Mesothelial cell of epicardium (in vitro differentiated cells): ENCODE measurements around the gene PPP1R12C. TPM values are rescaled to one million over a fixed set of nuclear protein-coding genes. Genes with fewer than 3 reads are reported as not detected.

Source experiments
- DNase-seq, 2 experiments: peaks; one replicate each; pipeline ENCODE4 v3.0.0; 2021; ENCODE audit warnings: low spot score in 2 of 2; ENCODE audit not compliant: unreplicated experiment in 2 of 2
- H3K27ac Mint-ChIP-seq: 2 replicates; pipeline ENCODE4 v1.8.0; 2021; ENCODE audit warnings: mixed read lengths
- H3K27me3 Mint-ChIP-seq: 2 replicates; pipeline ENCODE4 v1.8.0; 2021; ENCODE audit warnings: low read depth, mixed read lengths
- H3K36me3 Mint-ChIP-seq: 2 replicates; pipeline ENCODE4 v1.8.0; 2021; ENCODE audit warnings: mixed read lengths
- H3K4me1 Mint-ChIP-seq: 2 replicates; pipeline ENCODE4 v1.8.0; 2021; ENCODE audit warnings: mixed read lengths
- H3K4me3 Mint-ChIP-seq: 2 replicates; pipeline ENCODE4 v1.8.0; 2021; ENCODE audit warnings: mild to moderate bottlenecking, moderate library complexity, mixed read lengths
- H3K9me3 Mint-ChIP-seq: 2 replicates; pipeline ENCODE4 v1.8.0; 2021; ENCODE audit warnings: mixed read lengths
- CTCF ChIP-seq: fragments of 200-600 bp; sonication (generic); IDR thresholded peaks from one replicate; pipeline ENCODE4 v1.5.0; 2021; ENCODE audit warnings: antibody characterized with exemption; ENCODE audit not compliant: unreplicated experiment
- microRNA-seq: library from miRNA; unstranded; fragments of <30 nt; microRNA quantifications from one replicate; pipeline ENCODE4 v1.2.0, GENCODE V29; 2021; ENCODE audit warnings: inconsistent platforms, mixed read lengths
- total RNA-seq: library from RNA; stranded (reverse); gene quantifications from 3 replicates; pipeline ENCODE4 v1.2.1, GENCODE V29; 2021

The PPP1R12C gene
- total RNA-seq, 1 donor from 2014 or later = 111 TPM

- H3K27ac Mint-ChIP-seq = peak overlapping the region; percentile 75
- peaks cover 22% of the 10 kb centered on the region for H3K36me3 Mint-ChIP-seq
- H3K4me1 Mint-ChIP-seq = peaks cover 2% of the 10 kb centered on the region
- no peaks in the 10 kb centered on the region for H3K27me3 Mint-ChIP-seq
- no peak overlapping the region for H3K4me3 Mint-ChIP-seq
- DNase-seq = no peak
- H3K9me3 Mint-ChIP-seq = no peaks in the 10 kb centered on the region
- TF ChIP-seq CTCF = no peak
Measured at GRCh38 chr19:55041627-55042343, 75.7 kb downstream of the PPP1R12C start.

GRCh38 chr19:55041244-55041626, 76.2 kb downstream of the PPP1R12C start:
- H3K9me3 Mint-ChIP-seq = no peaks in the 10 kb centered on the region
- H3K4me1 Mint-ChIP-seq = peaks cover 2% of the 10 kb centered on the region
- no peak for TF ChIP-seq CTCF
- H3K27me3 Mint-ChIP-seq = no peaks in the 10 kb centered on the region
- no peak for DNase-seq
- peak overlapping the region; percentile 30 for H3K27ac Mint-ChIP-seq
- H3K4me3 Mint-ChIP-seq = no peak overlapping the region
- H3K36me3 Mint-ChIP-seq = peaks cover 22% of the 10 kb centered on the region

Small RNA genes within 50 kb of the gene (microRNA-seq; reads per million reads assigned to microRNA genes)
- gene MIR7975 = not detected

Other genes starting within 250 kb of the PPP1R12C start
- not detected in 3 replicates for gene FCAR, start 243.4 kb downstream of the PPP1R12C start, total RNA-seq
- not detected in 3 replicates for gene NCR1, start 211.5 kb downstream of the PPP1R12C start, total RNA-seq
- 0.07 to 0.09 TPM in 2 of 3 replicates, not detected in the other for gene NLRP7, start 170.1 kb downstream of the PPP1R12C start, total RNA-seq
- 54.1 to 56.8 TPM (median 56.2 TPM) in 3 replicates for gene NLRP2, start 151.3 kb downstream of the PPP1R12C start, total RNA-seq
- 0.78 to 1.4 TPM (median 1.4 TPM) in 3 replicates for gene GP6, start 79.4 kb downstream of the PPP1R12C start, total RNA-seq
- 81.0 to 88.6 TPM (median 85.7 TPM) in 3 replicates for gene RDH13, start 54.5 kb downstream of the PPP1R12C start, total RNA-seq
- gene EPS8L1, start 41.8 kb downstream of the PPP1R12C start, total RNA-seq = 375 to 425 TPM (median 396 TPM) in 3 replicates
- 47.5 to 57.5 TPM (median 48.9 TPM) in 3 replicates for gene TNNT1, start 31.6 kb upstream of the PPP1R12C start, total RNA-seq
- gene TNNI3, start 40.1 kb upstream of the PPP1R12C start, total RNA-seq = 6.3 to 9.1 TPM (median 8.9 TPM) in 3 replicates
- gene DNAAF3, start 49.0 kb upstream of the PPP1R12C start, total RNA-seq = 2.9 to 4.4 TPM (median 3.3 TPM) in 3 replicates
- 0.32 to 0.67 TPM (median 0.47 TPM) in 3 replicates for gene SYT5, start 62.7 kb upstream of the PPP1R12C start, total RNA-seq
- gene PTPRH, start 91.9 kb upstream of the PPP1R12C start, total RNA-seq = 10.4 to 10.7 TPM (median 10.5 TPM) in 3 replicates
- gene TMEM86B, start 111.1 kb upstream of the PPP1R12C start, total RNA-seq = 5.9 to 6.7 TPM (median 6.7 TPM) in 3 replicates
- 70.1 to 73.0 TPM (median 71.5 TPM) in 3 replicates for gene PPP6R1, start 141.4 kb upstream of the PPP1R12C start, total RNA-seq
- 28.9 to 30.4 TPM (median 29.1 TPM) in 3 replicates for gene HSPBP1, start 162.5 kb upstream of the PPP1R12C start, total RNA-seq
- gene BRSK1, start 166.4 kb upstream of the PPP1R12C start, total RNA-seq = 38.5 to 46.0 TPM (median 43.4 TPM) in 3 replicates
- gene TMEM150B, start 207.7 kb upstream of the PPP1R12C start, total RNA-seq = not detected in 3 replicates
- 51.3 to 54.0 TPM (median 51.9 TPM) in 3 replicates for gene KMT5C, start 222.2 kb upstream of the PPP1R12C start, total RNA-seq
- gene COX6B2, start 237.1 kb upstream of the PPP1R12C start, total RNA-seq = 7.3 to 11.5 TPM (median 7.3 TPM) in 3 replicates
- gene GARIN5B, start 245.6 kb upstream of the PPP1R12C start, total RNA-seq = 0.13 to 0.34 TPM (median 0.27 TPM) in 3 replicates